CD4-positive, alpha-beta memory T cell (primary cell): ENCODE data around the gene PDLIM1. TPM values are rescaled to one million over a fixed set of nuclear protein-coding genes. Genes with fewer than 3 reads are reported as not detected.
"Not testable (repeated sequence)": the region's sequence is repeated elsewhere in the genome, so short reads cannot be mapped to it uniquely, and the experiment has no call there.

Experiments used
- CTCF ChIA-PET: fragments of 350-600 bp; sonication (Branson Sonifier 250); formaldehyde crosslinking; loops from one replicate; lab custom pipeline; 2021; ENCODE audit warnings: inconsistent platforms; ENCODE audit not compliant: partially characterized antibody; lab: Charles Lee
- POLR2A ChIA-PET: fragments of 350-600 bp; sonication (Branson Sonifier 250); formaldehyde crosslinking; loops from one replicate; lab custom pipeline; 2021; ENCODE audit not compliant: partially characterized antibody; lab: Charles Lee
- DNase-seq, 5 donors: peaks; one replicate each; pipeline versions ENCODE4 v3.0.0 to v3.0.0-alpha.2; 2020 to 2022; ENCODE audit warnings: mixed read lengths in 1 of 5
- H3K27ac ChIP-seq: one replicate; pipeline ENCODE4 v1.7.0; 2013; ENCODE audit warnings: low read depth, low read length
- H3K27me3 ChIP-seq: 2 replicates; pipeline ENCODE4 v1.7.0; 2013; ENCODE audit warnings: mild to moderate bottlenecking, low read length, moderate library complexity; ENCODE audit not compliant: insufficient read depth
- H3K36me3 ChIP-seq: 2 replicates; pipeline ENCODE4 v1.7.0; 2013; ENCODE audit warnings: mild to moderate bottlenecking, low read length, moderate library complexity; ENCODE audit not compliant: insufficient read depth
- H3K4me1 ChIP-seq: 2 replicates; pipeline ENCODE4 v1.7.0; 2013; ENCODE audit warnings: mild to moderate bottlenecking, low read length, moderate library complexity; ENCODE audit not compliant: insufficient read depth
- H3K4me3 ChIP-seq, 2 donors: one replicate each; pipeline ENCODE4 v1.7.0; 2013; ENCODE audit warnings: low read length in 2 of 2, mild to moderate bottlenecking in 1 of 2
- H3K9me3 ChIP-seq, 2 donors: one replicate each; pipeline ENCODE4 v1.7.0; 2013; ENCODE audit warnings: low read length in 2 of 2, control low read depth in 1 of 2; ENCODE audit not compliant: control insufficient read depth in 1 of 2
- H3K27ac Mint-ChIP-seq, 7 donors: one replicate each; pipeline ENCODE4 v1.8.0; 2020 to 2021; ENCODE audit warnings: mixed read lengths in 7 of 7, mild to moderate bottlenecking in 6 of 7, inconsistent platforms in 3 of 7, moderate library complexity in 3 of 7
- H3K27me3 Mint-ChIP-seq, 2 donors: one replicate each; pipeline ENCODE4 v1.8.0; 2020 to 2021; ENCODE audit warnings: mixed read lengths in 2 of 2
- H3K36me3 Mint-ChIP-seq, 2 donors: one replicate each; pipeline ENCODE4 v1.8.0; 2020 to 2021; ENCODE audit warnings: mixed read lengths in 2 of 2, inconsistent platforms in 1 of 2, mild to moderate bottlenecking in 1 of 2
- H3K4me1 Mint-ChIP-seq, 4 donors: one replicate each; pipeline ENCODE4 v1.8.0; 2020 to 2021; ENCODE audit warnings: mixed read lengths in 4 of 4, mild to moderate bottlenecking in 1 of 4
- H3K4me3 Mint-ChIP-seq, 8 donors: one replicate each; pipeline ENCODE4 v1.8.0; 2020 to 2021; ENCODE audit warnings: mixed read lengths in 8 of 8, mild to moderate bottlenecking in 7 of 8, moderate library complexity in 6 of 8, inconsistent platforms in 3 of 8
- H3K9me3 Mint-ChIP-seq, 8 donors: one replicate each; pipeline ENCODE4 v1.8.0; 2020 to 2021; ENCODE audit warnings: mixed read lengths in 8 of 8, mild to moderate bottlenecking in 5 of 8, inconsistent platforms in 3 of 8, moderate library complexity in 1 of 8
- intact Hi-C: fragments of 100-400 bp; cut with micrococcal nuclease; formaldehyde crosslinking; loops from one replicate; pipeline ENCODE4 v1.15.1; 2023
- polyA plus RNA-seq, 2 donors: library from polyadenylated mRNA; unstranded; fragments of 300-500 nt; fragmentation: Illumina TruSeq; gene quantifications; one replicate each; pipeline ENCODE4 v1.2.3, GENCODE V29; 2021
- total RNA-seq, 2 experiments: library from RNA; stranded (reverse); gene quantifications; one replicate each; pipeline ENCODE4 v1.2.3, GENCODE V29; 2021

The PDLIM1 gene
- total and polyA plus RNA-seq, 4 experiments from 2014 or later, result 0.90 to 7.3 (median 1.4) TPM

GRCh38 chr10:95240096-95240495 lies 50.7 kb downstream of the PDLIM1 start:
- H3K9me3 Mint-ChIP-seq, H3K36me3 Mint-ChIP-seq, CTCF ChIA-PET, POLR2A ChIA-PET, H3K27ac Mint-ChIP-seq, H3K27ac ChIP-seq, DNase-seq, H3K36me3 ChIP-seq, H3K4me3 Mint-ChIP-seq, H3K4me3 ChIP-seq, H3K27me3 Mint-ChIP-seq, H3K27me3 ChIP-seq, H3K9me3 ChIP-seq, H3K4me1 ChIP-seq: not testable (repeated sequence)
- intact Hi-C loops, result loop anchor here (10.0 kb wide), 1 partner anchor 55 kb away; no protein-coding TSS in a partner anchor
- peaks cover 0 to 15% (median 4%) of the 10 kb centered on the region in 4 donors for H3K4me1 Mint-ChIP-seq

GRCh38 chr10:95237376-95238170 lies 53.2 kb downstream of the PDLIM1 start:
- peak overlapping the region in 4 of 7 donors; percentile 23 to 83 (median 60) for H3K27ac Mint-ChIP-seq
- H3K9me3 Mint-ChIP-seq, result peaks cover 0 to 5% (median 0%) of the 10 kb centered on the region in 8 donors
- Histone ChIP-seq H3K4me1 (no peaks in the 10 kb centered on the region), H3K9me3 (no peaks in the 10 kb centered on the region), H3K27me3 (no peaks in the 10 kb centered on the region), H3K36me3 (no peaks in the 10 kb centered on the region), H3K27ac (no peak overlapping the region), H3K4me3 (no peak overlapping the region)
- H3K36me3 Mint-ChIP-seq, result no peaks in the 10 kb centered on the region
- POLR2A ChIA-PET, result no interaction called here
- peak overlapping the region in 2 of 8 donors; percentile 1 to 15 for H3K4me3 Mint-ChIP-seq
- H3K4me1 Mint-ChIP-seq, result peaks cover 0 to 18% (median 4%) of the 10 kb centered on the region in 4 donors
- DNase-seq, result no peak
- peaks cover 2 to 6% of the 10 kb centered on the region in 2 donors for H3K27me3 Mint-ChIP-seq
- intact Hi-C loops, result no loop called here
- CTCF ChIA-PET, result interaction anchor here (1.0 kb wide), 1 partner anchor 8 kb away, joined by 7 read pairs; no protein-coding TSS in a partner anchor

- H3K9me3 Mint-ChIP-seq, result peaks cover 0 to 5% (median under 1%) of the 10 kb centered on the region in 8 donors
- H3K36me3 ChIP-seq, result no peaks in the 10 kb centered on the region
- no peaks in the 10 kb centered on the region for H3K4me1 ChIP-seq
- ChIA-PET CTCF (interaction anchor here (2.2 kb wide), 1 partner anchor 9 kb away, joined by 9 read pairs; no protein-coding TSS in a partner anchor), POLR2A (no interaction called here)
- no peak for DNase-seq
- no peak overlapping the region for H3K27ac ChIP-seq
- peaks cover 0 to 21% (median 4%) of the 10 kb centered on the region in 4 donors for H3K4me1 Mint-ChIP-seq
- H3K27me3 Mint-ChIP-seq, result peaks cover 2 to 8% of the 10 kb centered on the region in 2 donors
- intact Hi-C loops, result no loop called here
- H3K27ac Mint-ChIP-seq, result peak overlapping the region in 4 of 7 donors; percentile 24 to 55 (median 42)
- no peaks in the 10 kb centered on the region for H3K27me3 ChIP-seq
- no peaks in the 10 kb centered on the region for H3K9me3 ChIP-seq
- no peak overlapping the region for H3K4me3 ChIP-seq
- peak overlapping the region in 1 of 8 donors; percentile 8 for H3K4me3 Mint-ChIP-seq
- peaks cover 0 to under 1% of the 10 kb centered on the region in 2 donors for H3K36me3 Mint-ChIP-seq
Observed at GRCh38 chr10:95236068-95236903, 54.5 kb downstream of the PDLIM1 start.

GRCh38 chr10:95235676-95236067 lies 55.1 kb downstream of the PDLIM1 start:
- intact Hi-C loops, result no loop called here
- peaks cover 0 to 5% (median 2%) of the 10 kb centered on the region in 8 donors for H3K9me3 Mint-ChIP-seq
- H3K4me3 Mint-ChIP-seq, result no peak overlapping the region

GRCh38 chr10:95234951-95235350 lies 55.9 kb downstream of the PDLIM1 start:
- H3K4me1 ChIP-seq, result no peaks in the 10 kb centered on the region
- intact Hi-C loops, result no loop called here
- H3K27me3 Mint-ChIP-seq, result peaks cover 5 to 13% of the 10 kb centered on the region in 2 donors
- no peaks in the 10 kb centered on the region for H3K27me3 ChIP-seq
- POLR2A ChIA-PET, result no interaction called here
- H3K4me1 Mint-ChIP-seq, result peaks cover 6 to 32% (median 11%) of the 10 kb centered on the region in 4 donors
- CTCF ChIA-PET, result interaction anchor here (2.2 kb wide), 1 partner anchor 11 kb away, joined by 9 read pairs; no protein-coding TSS in a partner anchor
- H3K27ac Mint-ChIP-seq, result no peak overlapping the region
- peaks cover 0 to 3% of the 10 kb centered on the region in 2 donors for H3K36me3 Mint-ChIP-seq
- H3K9me3 Mint-ChIP-seq, result peaks cover 0 to 5% (median 3%) of the 10 kb centered on the region in 8 donors
- H3K4me3 ChIP-seq, result no peak overlapping the region
- no peaks in the 10 kb centered on the region for H3K9me3 ChIP-seq
- no peak overlapping the region for H3K4me3 Mint-ChIP-seq
- DNase-seq, result no peak
- no peak overlapping the region for H3K27ac ChIP-seq
- H3K36me3 ChIP-seq, result no peaks in the 10 kb centered on the region

More at GRCh38 chr10:95235676-95236067, 55.1 kb downstream of the PDLIM1 start:
- H3K36me3 ChIP-seq, result no peaks in the 10 kb centered on the region
- Mint-ChIP-seq H3K4me1 (peaks cover 3 to 27% (median 8%) of the 10 kb centered on the region in 4 donors), H3K27ac (peak overlapping the region in 3 of 7 donors; percentile 37 to 55 (median 41)), H3K36me3 (peaks cover 0 to 3% of the 10 kb centered on the region in 2 donors), H3K27me3 (peaks cover 2 to 10% of the 10 kb centered on the region in 2 donors)
- CTCF ChIA-PET, result interaction anchor here (2.2 kb wide), 1 partner anchor 10 kb away, joined by 9 read pairs; no protein-coding TSS in a partner anchor
- H3K27me3 ChIP-seq, result no peaks in the 10 kb centered on the region
- DNase-seq, result no peak
- H3K4me1 ChIP-seq, result no peaks in the 10 kb centered on the region
- H3K9me3 ChIP-seq, result no peaks in the 10 kb centered on the region
- no peak overlapping the region for H3K4me3 ChIP-seq
- POLR2A ChIA-PET, result no interaction called here
- H3K27ac ChIP-seq, result no peak overlapping the region

- H3K4me3 Mint-ChIP-seq, result peak overlapping the region in 1 of 8 donors; percentile 29
Observed at GRCh38 chr10:95233377-95234034, 57.3 kb downstream of the PDLIM1 start.

More at GRCh38 chr10:95233377-95234034, 57.3 kb downstream of the PDLIM1 start:
- Histone ChIP-seq H3K27ac (no peak overlapping the region), H3K36me3 (no peaks in the 10 kb centered on the region), H3K27me3 (no peaks in the 10 kb centered on the region), H3K4me1 (no peaks in the 10 kb centered on the region), H3K4me3 (no peak overlapping the region), H3K9me3 (no peaks in the 10 kb centered on the region)
- Mint-ChIP-seq H3K9me3 (peaks cover 0 to 6% (median 3%) of the 10 kb centered on the region in 8 donors), H3K27ac (no peak overlapping the region), H3K27me3 (peaks cover 8 to 13% of the 10 kb centered on the region in 2 donors), H3K4me1 (peaks cover 6 to 32% (median 11%) of the 10 kb centered on the region in 4 donors), H3K36me3 (peaks cover 0 to 3% of the 10 kb centered on the region in 2 donors)
- DNase-seq, result no peak
- CTCF ChIA-PET, result interaction anchor here (1.0 to 1.9 kb wide), 2 partner anchors 10 to 13 kb away, joined by 3 to 5 read pairs; no protein-coding TSS in a partner anchor
- intact Hi-C loops, result no loop called here
- POLR2A ChIA-PET, result no interaction called here
